GM12875 (cell line): ENCODE data around the gene RBM4B.

Experiments
- H3K4me3 ChIP-seq: one replicate; pipeline ENCODE4 v1.5.1; 2011; ENCODE audit warnings: low read depth, low read length, control low read depth
- CTCF ChIP-seq: IDR thresholded peaks from 2 replicates; pipeline ENCODE4 v1.5.1; 2011; ENCODE audit warnings: low read depth, mild to moderate bottlenecking, control low read depth, inconsistent platforms, low read length, moderate library complexity, borderline replicate concordance; ENCODE audit not compliant: insufficient read depth

Gene RBM4B

GRCh38 chr11:66685276-66686099 lies 7.8 kb upstream of the RBM4B start:
- H3K4me3 ChIP-seq: no peak overlapping the region
- TF ChIP-seq CTCF: no peak

- H3K4me3 ChIP-seq: no peak overlapping the region
- no peak for TF ChIP-seq CTCF
Observed at GRCh38 chr11:66684635-66685034, 6.9 kb upstream of the RBM4B start.

- TF ChIP-seq CTCF: no peak
- H3K4me3 ChIP-seq: no peak overlapping the region
Observed at GRCh38 chr11:66683877-66684276, 6.2 kb upstream of the RBM4B start.

- no peak for TF ChIP-seq CTCF
Observed at GRCh38 chr11:66680966-66681645, 3.4 kb upstream of the RBM4B start.

GRCh38 chr11:66676931-66677598 lies 622 bp downstream of the RBM4B start:
- no peak for TF ChIP-seq CTCF
- peak overlapping the region; percentile 66 for H3K4me3 ChIP-seq

More at GRCh38 chr11:66680966-66681645, 3.4 kb upstream of the RBM4B start:
- no peak overlapping the region for H3K4me3 ChIP-seq

GRCh38 chr11:66676282-66676919 lies 1.3 kb downstream of the RBM4B start:
- H3K4me3 ChIP-seq: no peak overlapping the region
- no peak for TF ChIP-seq CTCF
